Mammary epithelial cell (primary cell): Measurements from ENCODE around the gene PTPN13.

Experiments
- EZH2 ChIP-seq: IDR thresholded peaks from 2 replicates; pipeline ENCODE4 v1.6.1; 2012; ENCODE audit warnings: low read length, inconsistent platforms, borderline replicate concordance
- TF ChIP-seq, protein P1 (sequence below), 2 donors: IDR thresholded peaks in 1 of 2; conservative IDR thresholded peaks in 1 of 2; 2 replicates each; pipeline ENCODE4 v1.5.1; 2011 to 2012; ENCODE audit warnings: inconsistent platforms in 2 of 2, low read length in 2 of 2, mild to moderate bottlenecking in 2 of 2, control low read depth in 1 of 2, low read depth in 1 of 2; ENCODE audit not compliant: insufficient read depth in 1 of 2; ENCODE audit errors: extremely low read depth in 1 of 2

- TF ChIP-seq, protein P1, sequence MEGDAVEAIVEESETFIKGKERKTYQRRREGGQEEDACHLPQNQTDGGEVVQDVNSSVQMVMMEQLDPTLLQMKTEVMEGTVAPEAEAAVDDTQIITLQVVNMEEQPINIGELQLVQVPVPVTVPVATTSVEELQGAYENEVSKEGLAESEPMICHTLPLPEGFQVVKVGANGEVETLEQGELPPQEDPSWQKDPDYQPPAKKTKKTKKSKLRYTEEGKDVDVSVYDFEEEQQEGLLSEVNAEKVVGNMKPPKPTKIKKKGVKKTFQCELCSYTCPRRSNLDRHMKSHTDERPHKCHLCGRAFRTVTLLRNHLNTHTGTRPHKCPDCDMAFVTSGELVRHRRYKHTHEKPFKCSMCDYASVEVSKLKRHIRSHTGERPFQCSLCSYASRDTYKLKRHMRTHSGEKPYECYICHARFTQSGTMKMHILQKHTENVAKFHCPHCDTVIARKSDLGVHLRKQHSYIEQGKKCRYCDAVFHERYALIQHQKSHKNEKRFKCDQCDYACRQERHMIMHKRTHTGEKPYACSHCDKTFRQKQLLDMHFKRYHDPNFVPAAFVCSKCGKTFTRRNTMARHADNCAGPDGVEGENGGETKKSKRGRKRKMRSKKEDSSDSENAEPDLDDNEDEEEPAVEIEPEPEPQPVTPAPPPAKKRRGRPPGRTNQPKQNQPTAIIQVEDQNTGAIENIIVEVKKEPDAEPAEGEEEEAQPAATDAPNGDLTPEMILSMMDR (conservative IDR thresholded peaks at IDR 0.05 in 1 of 2, IDR thresholded peaks at IDR 0.05 in 1 of 2; ENCODE audit: extremely low read depth in 1 of 2, insufficient read depth in 1 of 2, low read depth in 1 of 2, low read length in 2 of 2), result no peak
- no peak for TF ChIP-seq EZH2
Measured at GRCh38 chr4:86631166-86631565, 37.1 kb downstream of the PTPN13 start.
